Common myeloid progenitor, CD34-positive (primary cell): Measurements from ENCODE around the gene B3GNT5.

Source experiments
- CTCF ChIA-PET: fragments of 350-600 bp; sonication (Branson Sonifier 250); formaldehyde crosslinking; loops from one replicate; lab custom pipeline; 2021; ENCODE audit warnings: antibody characterized with exemption; lab: Charles Lee
- POLR2A ChIA-PET: fragments of 350-600 bp; sonication (Branson Sonifier 250); formaldehyde crosslinking; loops from one replicate; lab custom pipeline; 2021; ENCODE audit warnings: antibody characterized with exemption; lab: Charles Lee
- DNase-seq, 3 donors: peaks; one replicate each; pipeline versions ENCODE4 v3.0.0 to v3.0.0-alpha.2; 2013
- H3K27ac ChIP-seq, 2 experiments: 1 replicate in 1 of 2; 2 replicates in 1 of 2; pipeline ENCODE4 v1.7.0; 2013; ENCODE audit warnings: inconsistent platforms in 2 of 2, low read length in 2 of 2, mild to moderate bottlenecking in 2 of 2, low read depth in 1 of 2, moderate library complexity in 1 of 2; ENCODE audit not compliant: severe bottlenecking in 2 of 2, insufficient read depth in 1 of 2, poor library complexity in 1 of 2
- H3K27me3 ChIP-seq, 5 experiments: replicated peaks in 2 of 5; 1 replicate in 3 of 5; 2 replicates in 2 of 5; pipeline versions ENCODE4 v1.6.1 to v1.7.0; 2013; ENCODE audit warnings: low read length in 4 of 5, mild to moderate bottlenecking in 2 of 5, moderate library complexity in 2 of 5, inconsistent platforms in 1 of 5; ENCODE audit not compliant: insufficient read depth in 5 of 5, control insufficient read depth in 4 of 5
- H3K36me3 ChIP-seq, 4 experiments: 1 replicate in 2 of 4; 2 replicates in 2 of 4; pipeline versions ENCODE4 v1.6.1 to v1.7.0; 2013; ENCODE audit warnings: low read length in 3 of 4, control low read depth in 1 of 4, mild to moderate bottlenecking in 1 of 4; ENCODE audit not compliant: control insufficient read depth in 4 of 4, insufficient read depth in 4 of 4
- H3K4me1 ChIP-seq, 4 experiments: 1 replicate in 3 of 4; 2 replicates in 1 of 4; pipeline versions ENCODE4 v1.6.1 to v1.7.1; 2013; ENCODE audit warnings: low read length in 3 of 4, mild to moderate bottlenecking in 3 of 4, control low read depth in 1 of 4, inconsistent platforms in 1 of 4, moderate library complexity in 1 of 4; ENCODE audit not compliant: control insufficient read depth in 4 of 4, insufficient read depth in 4 of 4; ENCODE audit errors: control extremely low read depth in 1 of 4
- H3K4me3 ChIP-seq, 7 experiments: 1 replicate in 4 of 7; 2 replicates in 3 of 7; pipeline versions ENCODE4 v1.5.1 to v1.7.0; 2013; ENCODE audit warnings: mild to moderate bottlenecking in 7 of 7, low read length in 6 of 7, moderate library complexity in 6 of 7, inconsistent platforms in 2 of 7, low read depth in 2 of 7, control low read depth in 1 of 7; ENCODE audit not compliant: insufficient read depth in 4 of 7, control insufficient read depth in 1 of 7; ENCODE audit errors: extremely low read depth in 1 of 7
- H3K9me3 ChIP-seq, 5 experiments: 1 replicate in 4 of 5; 2 replicates in 1 of 5; pipeline versions ENCODE4 v1.6.1 to v1.7.1; 2013; ENCODE audit warnings: low read length in 4 of 5, mild to moderate bottlenecking in 2 of 5, inconsistent platforms in 1 of 5, low read depth in 1 of 5, moderate library complexity in 1 of 5; ENCODE audit not compliant: control insufficient read depth in 4 of 5, insufficient read depth in 2 of 5; ENCODE audit errors: control extremely low read depth in 1 of 5
- WGBS: methylation state at CpG from one replicate; pipeline ENCODE4 v1.1.5; 2013; ENCODE audit not compliant: insufficient coverage; 5-methylcytosine and 5-hydroxymethylcytosine counted together

The B3GNT5 gene

DNA sequence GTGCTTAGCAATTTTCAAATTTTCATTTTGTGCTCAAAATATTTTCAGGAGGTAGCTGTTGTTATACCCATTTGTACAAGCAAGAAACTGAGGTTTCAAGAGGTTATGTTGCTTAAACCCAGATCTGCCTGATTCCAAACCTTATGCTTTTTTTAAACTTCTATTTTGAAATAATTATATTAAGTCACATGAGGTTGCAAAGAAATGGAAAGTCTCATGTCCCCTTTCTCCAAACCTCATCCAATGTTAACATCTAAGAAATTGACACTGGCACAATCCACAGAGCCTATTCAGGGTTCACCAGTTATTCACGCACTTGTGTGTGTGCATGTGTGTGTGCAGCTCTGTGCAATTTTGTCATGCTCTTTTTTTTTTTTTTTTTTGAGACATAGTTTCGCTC, 35.1 kb downstream of the B3GNT5 start:
- POLR2A ChIA-PET, result no interaction called here
- DNase-seq, result no peak
- Histone ChIP-seq H3K9me3 (no peaks in the 10 kb centered on the region), H3K27ac (peak overlapping the region in 1 of 2 experiments; percentile 50), H3K36me3 (peaks cover 0 to under 1% (median 0%) of the 10 kb centered on the region in 4 experiments), H3K4me3 (no peak overlapping the region), H3K27me3 (no peaks in the 10 kb centered on the region), H3K4me1 (peaks cover 5 to 16% (median 11%) of the 10 kb centered on the region in 4 experiments)
- no CpG with 5 or more reads among the region's 2 CpGs for WGBS
- CTCF ChIA-PET, result interaction anchor here (1.0 to 2.1 kb wide), 3 partner anchors 11 to 103 kb away, joined by 3 to 5 read pairs (median 3); no protein-coding TSS in a partner anchor

DNA sequence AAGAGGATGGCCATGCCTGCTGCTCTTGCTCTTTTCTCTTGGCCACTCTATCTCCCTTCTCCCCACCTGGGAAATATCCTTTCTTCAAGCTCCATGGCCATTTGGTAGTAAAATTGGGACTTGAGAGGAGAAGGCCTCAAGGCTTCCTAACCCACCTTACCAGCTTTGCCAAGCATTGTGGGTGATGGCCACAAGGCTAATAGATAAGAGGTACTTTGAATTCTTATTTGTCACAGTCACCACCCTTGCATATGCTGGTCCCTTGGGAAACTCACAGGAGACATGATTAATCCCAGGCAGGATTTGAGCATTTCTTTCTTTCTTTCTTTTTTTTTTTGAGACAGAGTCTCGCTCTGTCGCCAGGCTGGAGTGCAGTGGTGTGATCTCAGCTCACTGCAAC, 37.2 kb downstream of the B3GNT5 start:
- no peak for DNase-seq

DNA sequence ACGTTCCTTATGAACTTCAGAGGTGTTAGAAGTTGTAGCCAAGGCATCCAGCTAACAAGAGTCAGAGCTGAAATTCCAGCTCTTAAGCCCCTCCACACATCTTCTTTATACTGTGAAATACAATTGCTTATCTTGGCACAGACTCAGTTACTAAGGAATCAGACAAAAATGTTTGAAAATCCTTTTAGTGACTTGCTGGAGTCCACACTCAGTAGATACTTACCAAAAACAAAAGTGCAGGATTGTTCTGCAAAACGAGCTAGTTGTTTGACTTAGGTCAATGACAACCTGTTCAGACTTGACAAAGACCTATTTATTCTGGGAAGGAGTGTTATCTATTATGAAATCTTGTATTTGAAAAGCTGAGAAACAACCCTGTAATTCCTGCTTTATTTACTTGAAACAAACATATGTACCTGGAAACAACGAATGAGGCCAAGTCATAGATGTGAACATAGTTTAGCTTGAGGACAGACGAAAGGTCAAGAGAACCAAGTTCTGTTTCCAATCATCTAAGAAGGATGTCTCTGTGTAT, 38.5 kb downstream of the B3GNT5 start:
- ChIA-PET CTCF (interaction anchor here (1.1 to 2.7 kb wide), 4 partner anchors 9 to 107 kb away, joined by 3 to 6 read pairs (median 6); no protein-coding TSS in a partner anchor), POLR2A (no interaction called here)
- Histone ChIP-seq H3K36me3 (peaks cover 0 to 6% (median 4%) of the 10 kb centered on the region in 4 experiments), H3K9me3 (peaks cover 0 to 6% (median 0%) of the 10 kb centered on the region in 5 experiments), H3K27me3 (no peaks in the 10 kb centered on the region), H3K4me1 (no peaks in the 10 kb centered on the region), H3K4me3 (no peak overlapping the region), H3K27ac (no peak overlapping the region)
- 100% methylated on average over 4 of the region's 4 CpGs for WGBS
- no peak for DNase-seq

More for the DNA sequence above, 37.2 kb downstream of the B3GNT5 start:
- Histone ChIP-seq H3K27me3 (no peaks in the 10 kb centered on the region), H3K27ac (no peak overlapping the region), H3K4me3 (no peak overlapping the region), H3K9me3 (no peaks in the 10 kb centered on the region), H3K36me3 (peaks cover 0 to 3% (median 1%) of the 10 kb centered on the region in 4 experiments), H3K4me1 (peaks cover 4 to 12% (median 8%) of the 10 kb centered on the region in 4 experiments)
- CTCF ChIA-PET, result interaction anchor here (1.0 to 2.7 kb wide), 3 partner anchors 9 to 39 kb away, joined by 3 to 6 read pairs (median 3); no protein-coding TSS in a partner anchor
- POLR2A ChIA-PET, result no interaction called here
- 79% methylated on average over 2 of the region's 2 CpGs for WGBS

DNA sequence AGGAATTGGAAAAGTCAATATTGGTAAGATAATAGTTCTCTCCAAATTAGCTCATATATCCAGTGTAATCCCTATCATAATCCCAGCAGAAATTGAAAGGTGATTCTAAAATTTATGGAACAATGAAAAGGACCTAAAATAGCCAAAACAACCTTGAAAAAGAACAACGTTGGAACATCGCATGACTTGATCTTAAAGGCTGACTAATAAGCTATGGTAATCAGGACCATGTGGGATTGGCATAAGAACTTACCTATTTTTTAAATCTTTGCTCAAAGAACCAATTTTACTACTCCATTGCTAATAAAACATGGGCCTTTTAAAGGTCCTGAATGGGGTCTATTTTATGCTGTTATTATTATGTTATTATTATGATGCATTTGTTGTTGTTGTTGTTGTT, 40.9 kb downstream of the B3GNT5 start:
- H3K4me3 ChIP-seq, result no peak overlapping the region
- H3K36me3 ChIP-seq, result peaks cover 3 to 7% (median 5%) of the 10 kb centered on the region in 4 experiments
- H3K27me3 ChIP-seq, result no peaks in the 10 kb centered on the region
- POLR2A ChIA-PET, result no interaction called here
- CTCF ChIA-PET, result interaction anchor here (1.4 kb wide), 1 partner anchor 11 kb away, joined by 3 read pairs; no protein-coding TSS in a partner anchor
- DNase-seq, result no peak
- H3K9me3 ChIP-seq, result peaks cover 0 to 6% (median 0%) of the 10 kb centered on the region in 5 experiments
- no peak overlapping the region for H3K27ac ChIP-seq
- 93% methylated on average over 2 of the region's 2 CpGs for WGBS
- peaks cover 6 to 10% (median 6%) of the 10 kb centered on the region in 4 experiments for H3K4me1 ChIP-seq

DNA sequence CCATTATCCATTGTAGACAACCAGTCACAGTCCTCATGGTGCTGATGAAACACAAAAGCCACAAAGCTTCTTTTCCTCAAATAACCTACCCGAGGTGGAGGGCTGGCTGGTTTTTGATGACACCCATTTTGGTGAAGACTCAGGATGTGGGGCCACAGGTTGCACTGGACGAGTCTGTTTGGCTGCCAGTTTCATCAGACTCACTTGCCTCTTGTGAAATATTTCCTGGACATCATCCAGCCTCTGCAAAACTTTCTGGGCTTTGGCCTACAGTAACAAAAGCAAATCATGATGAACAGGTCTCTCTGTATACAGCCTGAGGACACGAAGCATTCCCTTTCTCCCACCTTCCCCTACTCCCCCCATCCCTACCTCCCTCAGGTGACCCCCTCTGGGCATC, 42.2 kb downstream of the B3GNT5 start:
- POLR2A ChIA-PET, result no interaction called here

DNA sequence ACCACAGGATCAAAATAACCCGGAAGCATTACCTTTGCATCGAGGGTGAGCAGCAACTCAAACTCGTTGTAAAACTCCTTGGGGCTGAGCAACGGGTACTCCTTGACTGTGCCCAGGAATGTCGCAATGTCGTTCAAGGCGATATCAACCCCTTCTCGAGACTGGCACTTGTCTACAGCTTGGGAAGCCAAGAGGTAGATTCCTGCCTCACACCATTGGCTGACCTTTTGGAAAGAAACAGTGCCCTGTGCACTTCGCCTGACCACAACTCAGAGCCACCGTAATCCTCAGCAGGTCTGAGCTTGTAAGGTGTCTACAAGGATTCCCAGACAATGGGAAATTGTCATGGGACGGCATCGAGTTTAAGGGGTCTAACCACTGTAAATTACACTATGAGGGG, 43.9 kb downstream of the B3GNT5 start:
- ChIA-PET POLR2A (no interaction called here), CTCF (interaction anchor here (1.0 to 2.8 kb wide), 5 partner anchors 10 to 90 kb away, joined by 3 to 13 read pairs (median 3); no protein-coding TSS in a partner anchor)
- Histone ChIP-seq H3K27ac (no peak overlapping the region), H3K27me3 (no peaks in the 10 kb centered on the region), H3K9me3 (peaks cover 0 to 6% (median 0%) of the 10 kb centered on the region in 5 experiments), H3K4me1 (peaks cover 6 to 23% (median 10%) of the 10 kb centered on the region in 4 experiments), H3K4me3 (no peak overlapping the region), H3K36me3 (peaks cover 3 to 7% (median 5%) of the 10 kb centered on the region in 4 experiments)
- DNase-seq, result no peak
- over 99% methylated on average over 12 of the region's 12 CpGs for WGBS

More for the DNA sequence above, 42.2 kb downstream of the B3GNT5 start:
- H3K27ac ChIP-seq, result no peak overlapping the region
- H3K9me3 ChIP-seq, result peaks cover 0 to 6% (median 0%) of the 10 kb centered on the region in 5 experiments
- H3K4me1 ChIP-seq, result peaks cover 6 to 12% (median 9%) of the 10 kb centered on the region in 4 experiments
- CTCF ChIA-PET, result no interaction called here
- no peak overlapping the region for H3K4me3 ChIP-seq
- WGBS, result 75% methylated on average over 3 of the region's 3 CpGs
- H3K36me3 ChIP-seq, result peaks cover 3 to 7% (median 5%) of the 10 kb centered on the region in 4 experiments
- no peaks in the 10 kb centered on the region for H3K27me3 ChIP-seq
- DNase-seq, result peak in 1 of 3 donors; percentile 45

DNA sequence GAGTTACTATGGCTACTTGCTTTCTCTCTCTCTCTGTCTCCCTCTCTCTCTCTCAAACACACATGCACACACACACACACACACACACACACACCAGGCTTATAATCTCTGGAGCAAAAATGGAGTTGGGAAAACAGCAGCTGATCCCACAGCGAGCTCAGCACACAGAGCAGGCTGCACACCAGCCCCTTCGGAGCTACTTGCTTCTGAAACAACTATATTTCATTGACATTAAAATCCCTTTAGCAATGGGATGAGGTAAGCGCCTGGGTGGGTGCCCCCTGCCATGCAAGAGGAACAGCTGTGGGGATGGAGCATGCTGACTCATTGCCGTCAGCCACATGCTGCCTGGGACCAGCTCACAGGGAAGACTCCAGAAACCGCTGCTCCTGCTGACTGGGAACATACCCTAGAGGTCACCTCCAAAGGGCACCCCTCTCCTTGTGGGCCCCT, 45.7 kb downstream of the B3GNT5 start:
- 4% methylated on average over 4 of the region's 5 CpGs for WGBS
- Histone ChIP-seq H3K27me3 (no peaks in the 10 kb centered on the region), H3K4me1 (peaks cover 6 to 30% (median 12%) of the 10 kb centered on the region in 4 experiments), H3K36me3 (peaks cover 2 to 7% (median 5%) of the 10 kb centered on the region in 4 experiments), H3K27ac (no peak overlapping the region), H3K9me3 (peaks cover 0 to 6% (median 0%) of the 10 kb centered on the region in 5 experiments), H3K4me3 (no peak overlapping the region)
- DNase-seq, result peak; percentile 72 to 88 (median 85)
- POLR2A ChIA-PET, result no interaction called here
- CTCF ChIA-PET, result interaction anchor here (0.7 to 2.3 kb wide), 6 partner anchors 9 to 114 kb away, joined by 3 to 10 read pairs (median 4); no protein-coding TSS in a partner anchor
